ENCODE results near the gene CACNA2D2. TPM values are rescaled to one million over a fixed set of nuclear protein-coding genes. Genes with fewer than 3 reads are reported as not detected.
"Not testable (repeated sequence)": the region's sequence is repeated elsewhere in the genome, so short reads cannot be mapped to it uniquely, and the experiment has no call there.

Gene CACNA2D2
- total RNA-seq, 1 donor from 2014 or later = 1.0 TPM

DNA sequence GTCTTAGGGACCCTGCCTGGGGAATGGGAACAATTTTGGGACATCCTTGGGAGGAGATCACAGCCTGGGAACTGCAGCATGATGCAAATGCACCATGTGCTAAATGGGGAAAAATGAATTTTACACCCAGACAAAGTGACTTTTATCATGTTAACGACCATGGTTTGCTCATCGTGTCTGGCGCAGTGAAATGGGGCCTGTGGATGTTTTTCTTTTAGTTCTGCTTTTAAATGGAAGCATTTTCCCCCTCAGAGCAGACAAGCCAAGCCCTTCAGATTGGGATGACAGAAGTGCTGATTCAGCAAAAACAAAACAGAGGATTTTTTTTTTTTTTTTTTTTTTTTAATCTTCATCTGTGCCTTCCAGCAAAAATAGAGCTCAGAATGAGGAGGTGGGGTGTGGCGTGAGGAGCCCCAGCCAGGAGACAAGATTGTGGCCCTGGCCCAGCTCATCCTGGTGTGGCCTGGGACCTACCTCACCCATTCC, 14.3 kb upstream of the CACNA2D2 start:
- H3K4me1 ChIP-seq (ENCODE audit: control insufficient read depth in 3 of 3, insufficient read depth in 3 of 3, low read length in 3 of 3) = peaks cover 7 to 16% (median 15%) of the 10 kb centered on the region in 3 donors
- no peak overlapping the region for H3K4me3 ChIP-seq (ENCODE audit: low read length in 3 of 3)
- no peaks in the 10 kb centered on the region for H3K36me3 ChIP-seq (ENCODE audit: control insufficient read depth in 3 of 3, insufficient read depth in 3 of 3, low read length in 3 of 3)
- H3K9me3 ChIP-seq (ENCODE audit: control insufficient read depth in 3 of 3, low read length in 3 of 3) = no peaks in the 10 kb centered on the region
- peaks cover 0 to 9% (median 5%) of the 10 kb centered on the region in 3 donors for H3K27me3 ChIP-seq (ENCODE audit: control insufficient read depth in 3 of 3, insufficient read depth in 3 of 3, low read length in 3 of 3)
- H3K9ac ChIP-seq (ENCODE audit: low read depth in 1 of 3, low read length in 3 of 3) = no peak overlapping the region
- no peak overlapping the region for H3K27ac ChIP-seq (ENCODE audit: low read depth, low read length)

GRCh38 chr3:50516440-50516871, 13.0 kb upstream of the CACNA2D2 start:
- H3K4me1 ChIP-seq (ENCODE audit: control insufficient read depth in 3 of 3, insufficient read depth in 3 of 3, low read length in 3 of 3) = peaks cover 7 to 16% (median 15%) of the 10 kb centered on the region in 3 donors
- H3K4me3 ChIP-seq (ENCODE audit: low read length in 3 of 3) = no peak overlapping the region
- H3K9ac ChIP-seq (ENCODE audit: low read depth in 1 of 3, low read length in 3 of 3) = peak overlapping the region in 1 of 3 donors; percentile 40
- H3K36me3 ChIP-seq (ENCODE audit: control insufficient read depth in 3 of 3, insufficient read depth in 3 of 3, low read length in 3 of 3) = no peaks in the 10 kb centered on the region
- no peaks in the 10 kb centered on the region for H3K9me3 ChIP-seq (ENCODE audit: control insufficient read depth in 3 of 3, low read length in 3 of 3)
- peaks cover 0 to 9% (median 5%) of the 10 kb centered on the region in 3 donors for H3K27me3 ChIP-seq (ENCODE audit: control insufficient read depth in 3 of 3, insufficient read depth in 3 of 3, low read length in 3 of 3)
- H3K27ac ChIP-seq (ENCODE audit: low read depth, low read length) = peak overlapping the region; percentile 25

- H3K9ac ChIP-seq (ENCODE audit: low read depth in 1 of 3, low read length in 3 of 3) = peak overlapping the region in 1 of 3 donors; percentile 50
These were observed 12.4 kb upstream of the CACNA2D2 start for GRCh38 chr3:50515565-50516439.

GRCh38 chr3:50512908-50513307, 9.5 kb upstream of the CACNA2D2 start:
- H3K27ac ChIP-seq (ENCODE audit: low read depth, low read length); H3K27me3 ChIP-seq (ENCODE audit: control insufficient read depth in 3 of 3, insufficient read depth in 3 of 3, low read length in 3 of 3); H3K4me3 ChIP-seq (ENCODE audit: low read length in 3 of 3); H3K36me3 ChIP-seq (ENCODE audit: control insufficient read depth in 3 of 3, insufficient read depth in 3 of 3, low read length in 3 of 3); H3K9ac ChIP-seq (ENCODE audit: low read depth in 1 of 3, low read length in 3 of 3); H3K9me3 ChIP-seq (ENCODE audit: control insufficient read depth in 3 of 3, low read length in 3 of 3): not testable (repeated sequence)
- peaks cover 4 to 12% (median 10%) of the 10 kb centered on the region in 3 donors for H3K4me1 ChIP-seq (ENCODE audit: control insufficient read depth in 3 of 3, insufficient read depth in 3 of 3, low read length in 3 of 3)

More at GRCh38 chr3:50515565-50516439, 12.4 kb upstream of the CACNA2D2 start:
- H3K4me1 ChIP-seq (ENCODE audit: control insufficient read depth in 3 of 3, insufficient read depth in 3 of 3, low read length in 3 of 3) = peaks cover 7 to 16% (median 15%) of the 10 kb centered on the region in 3 donors
- no peaks in the 10 kb centered on the region for H3K9me3 ChIP-seq (ENCODE audit: control insufficient read depth in 3 of 3, low read length in 3 of 3)
- H3K27ac ChIP-seq (ENCODE audit: low read depth, low read length) = peak overlapping the region; percentile 49
- peaks cover 0 to 9% (median 5%) of the 10 kb centered on the region in 3 donors for H3K27me3 ChIP-seq (ENCODE audit: control insufficient read depth in 3 of 3, insufficient read depth in 3 of 3, low read length in 3 of 3)
- no peaks in the 10 kb centered on the region for H3K36me3 ChIP-seq (ENCODE audit: control insufficient read depth in 3 of 3, insufficient read depth in 3 of 3, low read length in 3 of 3)
- no peak overlapping the region for H3K4me3 ChIP-seq (ENCODE audit: low read length in 3 of 3)

GRCh38 chr3:50512131-50512530, 8.7 kb upstream of the CACNA2D2 start:
- no peak overlapping the region for H3K27ac ChIP-seq (ENCODE audit: low read depth, low read length)
- H3K9me3 ChIP-seq (ENCODE audit: control insufficient read depth in 3 of 3, low read length in 3 of 3) = no peaks in the 10 kb centered on the region
- no peak overlapping the region for H3K4me3 ChIP-seq (ENCODE audit: low read length in 3 of 3)
- peaks cover 0 to 5% (median 0%) of the 10 kb centered on the region in 3 donors for H3K27me3 ChIP-seq (ENCODE audit: control insufficient read depth in 3 of 3, insufficient read depth in 3 of 3, low read length in 3 of 3)
- H3K4me1 ChIP-seq (ENCODE audit: control insufficient read depth in 3 of 3, insufficient read depth in 3 of 3, low read length in 3 of 3) = peaks cover 0 to 10% (median 10%) of the 10 kb centered on the region in 3 donors
- no peak overlapping the region for H3K9ac ChIP-seq (ENCODE audit: low read depth in 1 of 3, low read length in 3 of 3)
- no peaks in the 10 kb centered on the region for H3K36me3 ChIP-seq (ENCODE audit: control insufficient read depth in 3 of 3, insufficient read depth in 3 of 3, low read length in 3 of 3)

- no peak overlapping the region for H3K27ac ChIP-seq (ENCODE audit: low read depth, low read length)
- peaks cover 0 to 5% (median 0%) of the 10 kb centered on the region in 3 donors for H3K27me3 ChIP-seq (ENCODE audit: control insufficient read depth in 3 of 3, insufficient read depth in 3 of 3, low read length in 3 of 3)
- H3K9ac ChIP-seq (ENCODE audit: low read depth in 1 of 3, low read length in 3 of 3) = no peak overlapping the region
- no peak overlapping the region for H3K4me3 ChIP-seq (ENCODE audit: low read length in 3 of 3)
- H3K9me3 ChIP-seq (ENCODE audit: control insufficient read depth in 3 of 3, low read length in 3 of 3) = no peaks in the 10 kb centered on the region
- no peaks in the 10 kb centered on the region for H3K4me1 ChIP-seq (ENCODE audit: control insufficient read depth in 3 of 3, insufficient read depth in 3 of 3, low read length in 3 of 3)
- H3K36me3 ChIP-seq (ENCODE audit: control insufficient read depth in 3 of 3, insufficient read depth in 3 of 3, low read length in 3 of 3) = no peaks in the 10 kb centered on the region
These were observed 6.9 kb upstream of the CACNA2D2 start for GRCh38 chr3:50510325-50510724.

- Histone ChIP-seq H3K9ac (ENCODE audit: low read depth in 1 of 3, low read length in 3 of 3) (no peak overlapping the region), H3K36me3 (ENCODE audit: control insufficient read depth in 3 of 3, insufficient read depth in 3 of 3, low read length in 3 of 3) (no peaks in the 10 kb centered on the region), H3K27ac (ENCODE audit: low read depth, low read length) (no peak overlapping the region), H3K27me3 (ENCODE audit: control insufficient read depth in 3 of 3, insufficient read depth in 3 of 3, low read length in 3 of 3) (peaks cover 0 to 5% (median 0%) of the 10 kb centered on the region in 3 donors), H3K4me3 (ENCODE audit: low read length in 3 of 3) (no peak overlapping the region), H3K4me1 (ENCODE audit: control insufficient read depth in 3 of 3, insufficient read depth in 3 of 3, low read length in 3 of 3) (no peaks in the 10 kb centered on the region), H3K9me3 (ENCODE audit: control insufficient read depth in 3 of 3, low read length in 3 of 3) (no peaks in the 10 kb centered on the region)
These were observed 6.3 kb upstream of the CACNA2D2 start for GRCh38 chr3:50509715-50510114.

DNA sequence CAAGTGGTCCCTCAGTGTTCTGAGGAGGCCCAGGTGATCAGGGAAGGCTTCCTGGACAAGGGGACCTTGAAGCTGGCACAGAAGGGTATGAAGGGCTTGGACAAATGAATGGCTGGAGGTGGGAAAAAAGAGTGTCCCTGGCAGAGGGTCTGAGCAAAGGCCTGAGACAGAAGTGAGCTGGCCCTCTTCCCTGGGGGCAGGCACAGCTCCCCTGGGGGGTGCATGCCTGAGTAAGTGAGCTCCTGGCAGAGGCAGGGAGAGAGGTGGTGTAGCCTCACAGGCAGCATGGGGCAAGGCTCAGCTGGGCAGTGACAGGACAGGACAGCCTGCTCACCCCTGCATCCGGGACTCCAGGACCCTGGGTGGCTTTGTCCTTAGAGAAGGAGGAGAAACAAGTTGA, 5.4 kb upstream of the CACNA2D2 start:
- H3K27ac ChIP-seq (ENCODE audit: low read depth, low read length) = no peak overlapping the region
- no peaks in the 10 kb centered on the region for H3K36me3 ChIP-seq (ENCODE audit: control insufficient read depth in 3 of 3, insufficient read depth in 3 of 3, low read length in 3 of 3)

DNA sequence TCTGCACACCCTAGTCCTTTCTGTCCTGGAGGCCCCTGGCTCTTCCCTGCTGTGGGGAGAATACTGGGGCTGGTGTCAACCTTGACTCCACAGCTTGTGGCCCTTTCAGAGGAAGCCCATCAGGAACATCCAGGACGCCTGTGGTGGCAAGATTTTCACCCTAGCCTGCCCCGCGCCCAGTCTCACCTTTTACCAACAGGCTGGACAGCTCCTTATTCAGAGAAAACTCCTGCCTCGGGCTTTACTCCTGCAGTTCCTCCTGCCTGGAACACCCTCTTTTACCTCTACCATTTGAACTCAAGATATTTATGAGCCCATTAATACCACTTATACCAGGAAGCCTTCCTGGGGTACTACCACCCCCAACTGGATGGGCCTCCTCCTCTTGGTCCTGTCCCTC, 2.7 kb upstream of the CACNA2D2 start:
- peaks cover 8 to 9% (median 9%) of the 10 kb centered on the region in 3 donors for H3K4me1 ChIP-seq (ENCODE audit: control insufficient read depth in 3 of 3, insufficient read depth in 3 of 3, low read length in 3 of 3)
- H3K4me3 ChIP-seq (ENCODE audit: low read length in 3 of 3) = no peak overlapping the region
- H3K9ac ChIP-seq (ENCODE audit: low read depth in 1 of 3, low read length in 3 of 3) = no peak overlapping the region
- H3K27ac ChIP-seq (ENCODE audit: low read depth, low read length) = no peak overlapping the region
- H3K27me3 ChIP-seq (ENCODE audit: control insufficient read depth in 3 of 3, insufficient read depth in 3 of 3, low read length in 3 of 3) = peaks cover 3 to 8% (median 8%) of the 10 kb centered on the region in 3 donors
- no peaks in the 10 kb centered on the region for H3K36me3 ChIP-seq (ENCODE audit: control insufficient read depth in 3 of 3, insufficient read depth in 3 of 3, low read length in 3 of 3)
- no peaks in the 10 kb centered on the region for H3K9me3 ChIP-seq (ENCODE audit: control insufficient read depth in 3 of 3, low read length in 3 of 3)

More for the DNA sequence above, 5.4 kb upstream of the CACNA2D2 start:
- Histone ChIP-seq H3K9ac (ENCODE audit: low read depth in 1 of 3, low read length in 3 of 3) (no peak overlapping the region), H3K4me1 (ENCODE audit: control insufficient read depth in 3 of 3, insufficient read depth in 3 of 3, low read length in 3 of 3) (no peaks in the 10 kb centered on the region), H3K9me3 (ENCODE audit: control insufficient read depth in 3 of 3, low read length in 3 of 3) (no peaks in the 10 kb centered on the region), H3K27me3 (ENCODE audit: control insufficient read depth in 3 of 3, insufficient read depth in 3 of 3, low read length in 3 of 3) (peaks cover 0 to 5% (median 0%) of the 10 kb centered on the region in 3 donors), H3K4me3 (ENCODE audit: low read length in 3 of 3) (no peak overlapping the region)

DNA sequence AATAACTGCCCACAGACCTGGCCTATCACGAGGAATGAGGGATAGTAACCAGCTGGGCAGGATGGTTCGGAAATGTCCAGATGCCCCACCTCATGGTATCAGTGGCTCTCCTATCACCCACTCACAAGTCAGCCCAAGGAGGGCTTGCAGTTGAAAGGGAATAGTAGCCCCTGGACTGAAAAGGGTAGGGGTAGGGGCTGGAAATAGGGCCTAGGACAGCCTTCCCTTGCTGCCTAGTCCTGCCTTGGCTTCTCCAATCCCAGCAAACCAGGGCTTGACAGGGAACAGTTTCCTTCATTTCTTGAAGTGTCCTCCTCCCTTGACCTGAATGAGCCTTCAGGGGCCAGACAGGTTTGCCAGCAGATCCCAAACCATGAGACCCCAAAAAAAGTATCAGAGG, 1.2 kb upstream of the CACNA2D2 start:
- Histone ChIP-seq H3K9ac (ENCODE audit: low read depth in 1 of 3, low read length in 3 of 3) (no peak overlapping the region), H3K4me3 (ENCODE audit: low read length in 3 of 3) (no peak overlapping the region), H3K9me3 (ENCODE audit: control insufficient read depth in 3 of 3, low read length in 3 of 3) (no peaks in the 10 kb centered on the region), H3K27ac (ENCODE audit: low read depth, low read length) (no peak overlapping the region), H3K27me3 (ENCODE audit: control insufficient read depth in 3 of 3, insufficient read depth in 3 of 3, low read length in 3 of 3) (peaks cover 3 to 17% (median 14%) of the 10 kb centered on the region in 3 donors), H3K4me1 (ENCODE audit: control insufficient read depth in 3 of 3, insufficient read depth in 3 of 3, low read length in 3 of 3) (peaks cover 8 to 9% (median 9%) of the 10 kb centered on the region in 3 donors), H3K36me3 (ENCODE audit: control insufficient read depth in 3 of 3, insufficient read depth in 3 of 3, low read length in 3 of 3) (no peaks in the 10 kb centered on the region)

Measured in skeletal muscle tissue (tissue), 4 donors.